HepG2 (cell line): ENCODE data around the gene THSD1. TPM values are rescaled to one million over a fixed set of nuclear protein-coding genes. Genes with fewer than 3 reads are reported as not detected.
A peak's percentile ranks its signal among the peaks of the same experiment; 100 is the strongest.

Source experiments
- EEA1 ChIP-seq: sonication (generic); formaldehyde crosslinking; IDR thresholded peaks from 2 replicates; pipeline ENCODE4 v1.5.1; 2020; ENCODE audit warnings: mild to moderate bottlenecking, missing genetic modification reagents, borderline replicate concordance
- EP300 ChIP-seq, 3 experiments: sonication (generic) in 1 of 3; formaldehyde crosslinking in 1 of 3; IDR thresholded peaks; 2 replicates each; pipeline versions ENCODE4 v1.5.1 to v1.6.1; 2011 to 2020; ENCODE audit warnings: low read depth in 2 of 3, low read length in 2 of 3, borderline replicate concordance in 1 of 3, improper control_type of control experiment in 1 of 3, mild to moderate bottlenecking in 1 of 3, missing genetic modification reagents in 1 of 3, moderate library complexity in 1 of 3
- FOXC1 ChIP-seq: sonication (generic); formaldehyde crosslinking; IDR thresholded peaks from 2 replicates; pipeline ENCODE4 v1.8.0; 2022; ENCODE audit warnings: mild to moderate bottlenecking, missing genetic modification reagents, borderline replicate concordance
- HOXA3 ChIP-seq: sonication (generic); formaldehyde crosslinking; IDR thresholded peaks from 2 replicates; pipeline ENCODE4 v1.5.0; 2020; ENCODE audit warnings: missing genetic modification reagents
- NFATC3 ChIP-seq: sonication (generic); formaldehyde crosslinking; IDR thresholded peaks from 2 replicates; pipeline ENCODE4 v1.5.1; 2020; ENCODE audit warnings: mild to moderate bottlenecking, missing genetic modification reagents
- NRL ChIP-seq: sonication (generic); formaldehyde crosslinking; IDR thresholded peaks from 2 replicates; pipeline ENCODE4 v1.5.0; 2020; ENCODE audit warnings: missing genetic modification reagents, mild to moderate bottlenecking, moderate library complexity, borderline replicate concordance
- POGZ ChIP-seq: sonication (generic); formaldehyde crosslinking; IDR thresholded peaks from 2 replicates; pipeline ENCODE4 v1.4.0; 2020; ENCODE audit warnings: mild to moderate bottlenecking, missing genetic modification reagents
- TBL1XR1 ChIP-seq: fragments of 150-350 bp; IDR thresholded peaks from 2 replicates; pipeline ENCODE4 v1.6.1; 2014; ENCODE audit warnings: borderline replicate concordance, low read length; ENCODE audit not compliant: partially characterized antibody
- TEAD2 ChIP-seq: sonication (generic); formaldehyde crosslinking; IDR thresholded peaks from 2 replicates; pipeline ENCODE4 v1.9.0; 2021; ENCODE audit warnings: missing genetic modification reagents
- THRA ChIP-seq: sonication (generic); formaldehyde crosslinking; IDR thresholded peaks from 2 replicates; pipeline ENCODE4 v1.4.0; 2020; ENCODE audit warnings: missing genetic modification reagents, borderline replicate concordance
- ZMYM4 ChIP-seq: sonication (generic); formaldehyde crosslinking; IDR thresholded peaks from 2 replicates; pipeline ENCODE4 v1.8.1; 2023; ENCODE audit warnings: mild to moderate bottlenecking, missing genetic modification reagents
- ZNF501 ChIP-seq: sonication (generic); formaldehyde crosslinking; IDR thresholded peaks from 2 replicates; pipeline ENCODE4 v1.5.1; 2020; ENCODE audit warnings: mild to moderate bottlenecking, moderate library complexity, missing genetic modification reagents
- ZNF720 ChIP-seq: sonication (generic); formaldehyde crosslinking; IDR thresholded peaks from 2 replicates; pipeline ENCODE4 v1.4.0; 2020; ENCODE audit warnings: missing genetic modification reagents
- ZNF724P ChIP-seq: sonication (generic); formaldehyde crosslinking; IDR thresholded peaks from 2 replicates; pipeline ENCODE4 v1.8.0; 2022; ENCODE audit warnings: missing genetic modification reagents, borderline replicate concordance
- ZNF776 ChIP-seq: sonication (generic); formaldehyde crosslinking; IDR thresholded peaks from 2 replicates; pipeline ENCODE4 v1.4.0; 2020; ENCODE audit warnings: mild to moderate bottlenecking, missing genetic modification reagents
- ZNF781 ChIP-seq: sonication (generic); formaldehyde crosslinking; IDR thresholded peaks from 2 replicates; pipeline ENCODE4 v1.5.1; 2020; ENCODE audit warnings: borderline replicate concordance, mild to moderate bottlenecking, missing genetic modification reagents; ENCODE audit errors: not compliant biosample characterization
- polyA plus RNA-seq, 8 experiments: library from polyadenylated mRNA; depleted of rRNA in 3 of 8; stranded (reverse) in 7 of 8; unstranded in 1 of 8; fragments of >200 nt; fragmentation: Illumina TruSeq in 4 of 8; extraction: Trizol in 4 of 8; gene quantifications; 2 replicates each; pipeline versions ENCODE4 v1.2.1 to v1.2.3, GENCODE V29; 2011 to 2016; ENCODE audit warnings: low read depth in 4 of 8, missing spikeins in 1 of 8, mixed read lengths in 1 of 8; ENCODE audit not compliant: insufficient read depth in 1 of 8
- total RNA-seq, 5 experiments: library from RNA; depleted of rRNA; stranded (reverse); fragments of >200 nt; fragmentation: Illumina TruSeq; extraction: Trizol; gene quantifications; 2 replicates each; pipeline ENCODE4 v1.2.3, GENCODE V29; 2016; ENCODE audit warnings: low read depth in 1 of 5
- TF ChIP-seq, protein P1 (sequence below): sonication (generic); formaldehyde crosslinking; IDR thresholded peaks from 2 replicates; pipeline ENCODE4 v1.8.1; 2023; ENCODE audit warnings: mild to moderate bottlenecking, missing genetic modification reagents, borderline replicate concordance
- TF ChIP-seq, protein P2 (sequence below): sonication (generic); formaldehyde crosslinking; IDR thresholded peaks from 2 replicates; pipeline ENCODE4 v1.5.0; 2020; ENCODE audit warnings: mild to moderate bottlenecking, missing genetic modification reagents
- TF ChIP-seq, protein P3 (sequence below): sonication (generic); formaldehyde crosslinking; IDR thresholded peaks from 2 replicates; pipeline ENCODE4 v1.4.0; 2020; ENCODE audit warnings: missing genetic modification reagents
- TF ChIP-seq, protein P4 (sequence below): sonication (generic); formaldehyde crosslinking; IDR thresholded peaks from 2 replicates; pipeline ENCODE4 v1.4.0; 2020; ENCODE audit warnings: low read depth, mild to moderate bottlenecking, missing genetic modification reagents

THSD1 gene
- total and polyA plus RNA-seq, 2 of the 13 experiments (the other 11 are each of a cell fraction or from before 2014, with no cell fraction given): 0.11 to 0.15 TPM

DNA sequence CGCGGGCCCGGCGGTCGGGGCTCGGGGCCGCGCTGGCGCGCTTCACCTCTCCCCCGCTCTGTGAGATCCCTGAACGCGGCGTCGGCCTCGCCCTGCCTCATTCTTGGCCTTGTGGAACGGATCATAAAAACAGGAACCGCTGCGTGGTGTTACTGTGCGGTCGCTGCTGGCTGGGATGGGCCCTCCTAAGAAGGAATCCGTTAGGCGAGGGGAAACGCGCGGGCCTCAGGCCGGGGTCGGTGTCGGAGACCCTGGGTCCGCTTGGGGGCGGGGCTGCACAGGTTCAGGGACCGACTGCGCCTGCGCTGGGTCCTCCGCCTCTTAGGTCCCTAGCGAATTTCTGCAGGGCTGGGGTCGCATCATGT, 49.7 kb upstream of the THSD1 start (continued):
- TF ChIP-seq, protein P1, sequence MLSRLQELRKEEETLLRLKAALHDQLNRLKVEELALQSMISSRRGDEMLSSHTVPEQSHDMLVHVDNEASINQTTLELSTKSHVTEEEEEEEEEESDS (CRISPR knock-in tag): no peak
- no peak for TF ChIP-seq EP300 (IDR thresholded peaks at IDR 0.05; ENCODE audit: low read depth in 2 of 2, low read length in 2 of 2)
- no peak for TF ChIP-seq EP300 (CRISPR knock-in tag; IDR thresholded peaks at IDR 0.05; ENCODE audit: borderline replicate concordance)
- no peak for TF ChIP-seq TEAD2 (CRISPR knock-in tag)
- no peak for TF ChIP-seq ZNF724P (CRISPR knock-in tag)
- TF ChIP-seq ZNF720 (CRISPR knock-in tag): no peak
- 0 out of 2 replicates have a peak, but pooled peaks have one; percentile 12 for TF ChIP-seq ZNF501 (CRISPR knock-in tag)
- peak; percentile 30; the same call in 1 of the 2 replicates for TF ChIP-seq EEA1 (CRISPR knock-in tag)
- TF ChIP-seq NFATC3 (CRISPR knock-in tag): no peak
- no peak; the same call in 1 of the 2 replicates for TF ChIP-seq HOXA3 (CRISPR knock-in tag)
- TF ChIP-seq, protein P2, sequence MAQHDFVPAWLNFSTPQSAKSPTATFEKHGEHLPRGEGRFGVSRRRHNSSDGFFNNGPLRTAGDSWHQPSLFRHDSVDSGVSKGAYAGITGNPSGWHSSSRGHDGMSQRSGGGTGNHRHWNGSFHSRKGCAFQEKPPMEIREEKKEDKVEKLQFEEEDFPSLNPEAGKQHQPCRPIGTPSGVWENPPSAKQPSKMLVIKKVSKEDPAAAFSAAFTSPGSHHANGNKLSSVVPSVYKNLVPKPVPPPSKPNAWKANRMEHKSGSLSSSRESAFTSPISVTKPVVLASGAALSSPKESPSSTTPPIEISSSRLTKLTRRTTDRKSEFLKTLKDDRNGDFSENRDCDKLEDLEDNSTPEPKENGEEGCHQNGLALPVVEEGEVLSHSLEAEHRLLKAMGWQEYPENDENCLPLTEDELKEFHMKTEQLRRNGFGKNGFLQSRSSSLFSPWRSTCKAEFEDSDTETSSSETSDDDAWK (CRISPR knock-in tag): no peak
- TF ChIP-seq FOXC1 (CRISPR knock-in tag): no peak; the same call in 1 of the 2 replicates
- no peak for TF ChIP-seq THRA
- no peak for TF ChIP-seq ZNF776 (CRISPR knock-in tag)
- TF ChIP-seq, protein P3, sequence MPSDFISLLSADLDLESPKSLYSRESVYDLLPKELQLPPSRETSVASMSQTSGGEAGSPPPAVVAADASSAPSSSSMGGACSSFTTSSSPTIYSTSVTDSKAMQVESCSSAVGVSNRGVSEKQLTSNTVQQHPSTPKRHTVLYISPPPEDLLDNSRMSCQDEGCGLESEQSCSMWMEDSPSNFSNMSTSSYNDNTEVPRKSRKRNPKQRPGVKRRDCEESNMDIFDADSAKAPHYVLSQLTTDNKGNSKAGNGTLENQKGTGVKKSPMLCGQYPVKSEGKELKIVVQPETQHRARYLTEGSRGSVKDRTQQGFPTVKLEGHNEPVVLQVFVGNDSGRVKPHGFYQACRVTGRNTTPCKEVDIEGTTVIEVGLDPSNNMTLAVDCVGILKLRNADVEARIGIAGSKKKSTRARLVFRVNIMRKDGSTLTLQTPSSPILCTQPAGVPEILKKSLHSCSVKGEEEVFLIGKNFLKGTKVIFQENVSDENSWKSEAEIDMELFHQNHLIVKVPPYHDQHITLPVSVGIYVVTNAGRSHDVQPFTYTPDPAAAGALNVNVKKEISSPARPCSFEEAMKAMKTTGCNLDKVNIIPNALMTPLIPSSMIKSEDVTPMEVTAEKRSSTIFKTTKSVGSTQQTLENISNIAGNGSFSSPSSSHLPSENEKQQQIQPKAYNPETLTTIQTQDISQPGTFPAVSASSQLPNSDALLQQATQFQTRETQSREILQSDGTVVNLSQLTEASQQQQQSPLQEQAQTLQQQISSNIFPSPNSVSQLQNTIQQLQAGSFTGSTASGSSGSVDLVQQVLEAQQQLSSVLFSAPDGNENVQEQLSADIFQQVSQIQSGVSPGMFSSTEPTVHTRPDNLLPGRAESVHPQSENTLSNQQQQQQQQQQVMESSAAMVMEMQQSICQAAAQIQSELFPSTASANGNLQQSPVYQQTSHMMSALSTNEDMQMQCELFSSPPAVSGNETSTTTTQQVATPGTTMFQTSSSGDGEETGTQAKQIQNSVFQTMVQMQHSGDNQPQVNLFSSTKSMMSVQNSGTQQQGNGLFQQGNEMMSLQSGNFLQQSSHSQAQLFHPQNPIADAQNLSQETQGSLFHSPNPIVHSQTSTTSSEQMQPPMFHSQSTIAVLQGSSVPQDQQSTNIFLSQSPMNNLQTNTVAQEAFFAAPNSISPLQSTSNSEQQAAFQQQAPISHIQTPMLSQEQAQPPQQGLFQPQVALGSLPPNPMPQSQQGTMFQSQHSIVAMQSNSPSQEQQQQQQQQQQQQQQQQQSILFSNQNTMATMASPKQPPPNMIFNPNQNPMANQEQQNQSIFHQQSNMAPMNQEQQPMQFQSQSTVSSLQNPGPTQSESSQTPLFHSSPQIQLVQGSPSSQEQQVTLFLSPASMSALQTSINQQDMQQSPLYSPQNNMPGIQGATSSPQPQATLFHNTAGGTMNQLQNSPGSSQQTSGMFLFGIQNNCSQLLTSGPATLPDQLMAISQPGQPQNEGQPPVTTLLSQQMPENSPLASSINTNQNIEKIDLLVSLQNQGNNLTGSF (CRISPR knock-in tag): 0 out of 2 replicates have a peak, but pooled peaks have one; percentile 42
- TF ChIP-seq POGZ (CRISPR knock-in tag): no peak
- no peak for TF ChIP-seq TBL1XR1
- TF ChIP-seq ZMYM4 (CRISPR knock-in tag): 0 out of 2 replicates have a peak, but pooled peaks have one; percentile 41
- no peak for TF ChIP-seq ZNF781
- no peak for TF ChIP-seq NRL
- TF ChIP-seq, protein P4, sequence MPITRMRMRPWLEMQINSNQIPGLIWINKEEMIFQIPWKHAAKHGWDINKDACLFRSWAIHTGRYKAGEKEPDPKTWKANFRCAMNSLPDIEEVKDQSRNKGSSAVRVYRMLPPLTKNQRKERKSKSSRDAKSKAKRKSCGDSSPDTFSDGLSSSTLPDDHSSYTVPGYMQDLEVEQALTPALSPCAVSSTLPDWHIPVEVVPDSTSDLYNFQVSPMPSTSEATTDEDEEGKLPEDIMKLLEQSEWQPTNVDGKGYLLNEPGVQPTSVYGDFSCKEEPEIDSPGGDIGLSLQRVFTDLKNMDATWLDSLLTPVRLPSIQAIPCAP: no peak
